Measurements from ENCODE around the gene TRIP13.

Gene TRIP13

GRCh38 chr5:848671-849111, 44.0 kb upstream of the TRIP13 start:
- no peaks in the 10 kb centered on the region for H3K27me3 ChIP-seq (replicated peaks; ENCODE audit: control insufficient read depth, insufficient read depth, low read length)
- no peak for TF ChIP-seq CTCF (IDR thresholded peaks at IDR 0.05; ENCODE audit: insufficient read depth, low read length, poor library complexity, severe bottlenecking)

GRCh38 chr5:849651-850301, 42.9 kb upstream of the TRIP13 start:
- Histone ChIP-seq H3K36me3 (ENCODE audit: control insufficient read depth, insufficient read depth, low read length) (no peaks in the 10 kb centered on the region), H3K4me3 (replicated peaks; ENCODE audit: low read depth, low read length) (no peak overlapping the region), H3K27me3 (replicated peaks; ENCODE audit: control insufficient read depth, insufficient read depth, low read length) (no peaks in the 10 kb centered on the region)
- no peak for TF ChIP-seq CTCF (IDR thresholded peaks at IDR 0.05; ENCODE audit: insufficient read depth, low read length, poor library complexity, severe bottlenecking)
- DNase-seq (ENCODE audit: extremely low read depth, insufficient read length): no peak

More at GRCh38 chr5:848671-849111, 44.0 kb upstream of the TRIP13 start:
- DNase-seq (ENCODE audit: extremely low read depth, insufficient read length): no peak
- Histone ChIP-seq H3K36me3 (ENCODE audit: control insufficient read depth, insufficient read depth, low read length) (no peaks in the 10 kb centered on the region), H3K4me3 (replicated peaks; ENCODE audit: low read depth, low read length) (no peak overlapping the region)

- H3K4me3 ChIP-seq (replicated peaks; ENCODE audit: low read depth, low read length): no peak within 1 kb of the TSS
- no peaks in the 10 kb centered on the region for H3K36me3 ChIP-seq (ENCODE audit: control insufficient read depth, insufficient read depth, low read length)
- DNase-seq (ENCODE audit: extremely low read depth, insufficient read length): no peak
- H3K27me3 ChIP-seq (replicated peaks; ENCODE audit: control insufficient read depth, insufficient read depth, low read length): no peaks in the 10 kb centered on the region
- no peak for TF ChIP-seq CTCF (IDR thresholded peaks at IDR 0.05; ENCODE audit: insufficient read depth, low read length, poor library complexity, severe bottlenecking)
Measured at GRCh38 chr5:850511-851006, 42.1 kb upstream of the TRIP13 start, which contains the start of gene ZDHHC11. Gene ZDHHC11, minus strand, starts transcription at chr5:850986. Its CDS starts 384 bp downstream, at chr5:850602.

GRCh38 chr5:851076-851475, 41.6 kb upstream of the TRIP13 start:
- DNase-seq (ENCODE audit: extremely low read depth, insufficient read length): no peak
- TF ChIP-seq CTCF (IDR thresholded peaks at IDR 0.05; ENCODE audit: insufficient read depth, low read length, poor library complexity, severe bottlenecking): no peak
- Histone ChIP-seq H3K27me3 (replicated peaks; ENCODE audit: control insufficient read depth, insufficient read depth, low read length) (no peaks in the 10 kb centered on the region), H3K4me3 (replicated peaks; ENCODE audit: low read depth, low read length) (no peak overlapping the region), H3K36me3 (ENCODE audit: control insufficient read depth, insufficient read depth, low read length) (no peaks in the 10 kb centered on the region)

DNA sequence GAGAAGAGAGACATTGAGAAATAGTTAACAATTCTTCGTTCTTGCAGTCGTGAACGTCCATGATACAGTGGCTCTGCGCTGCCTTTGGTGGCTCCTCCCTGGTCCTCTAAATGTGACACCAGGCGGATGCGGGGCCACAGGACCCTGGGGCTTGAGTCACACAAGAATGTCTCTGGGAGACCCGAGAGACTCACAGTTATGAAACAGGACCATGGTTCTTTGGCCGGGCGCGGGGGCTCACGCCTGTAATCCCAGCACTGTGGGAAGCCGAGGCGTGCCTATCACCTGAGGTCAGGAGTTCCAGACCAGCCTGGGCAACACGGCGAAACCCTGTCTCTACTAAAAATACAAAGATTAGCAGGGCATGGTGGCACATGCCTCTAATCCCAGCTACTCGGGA, 41.1 kb upstream of the TRIP13 start:
- no peak for TF ChIP-seq CTCF (IDR thresholded peaks at IDR 0.05; ENCODE audit: insufficient read depth, low read length, poor library complexity, severe bottlenecking)
- Histone ChIP-seq H3K27me3 (replicated peaks; ENCODE audit: control insufficient read depth, insufficient read depth, low read length) (no peaks in the 10 kb centered on the region), H3K4me3 (replicated peaks; ENCODE audit: low read depth, low read length) (no peak overlapping the region), H3K36me3 (ENCODE audit: control insufficient read depth, insufficient read depth, low read length) (no peaks in the 10 kb centered on the region)
- no peak for DNase-seq (ENCODE audit: extremely low read depth, insufficient read length)

Measured in GM06990 (cell line).